Endothelial cell (in vitro differentiated cells): Measurements from ENCODE around the gene TSPAN3. TPM values are rescaled to one million over a fixed set of nuclear protein-coding genes. Genes with fewer than 3 reads are reported as not detected.

Experiments used
- DNase-seq: peaks from one replicate; pipeline ENCODE4 v3.0.0; 2021; ENCODE audit warnings: low spot score
- H3K27ac Mint-ChIP-seq: one replicate; pipeline ENCODE4 v1.8.0; 2021; ENCODE audit warnings: mixed read lengths, inconsistent platforms; ENCODE audit not compliant: unreplicated experiment
- H3K27me3 Mint-ChIP-seq: one replicate; pipeline ENCODE4 v1.8.0; 2021; ENCODE audit warnings: mild to moderate bottlenecking, moderate library complexity, mixed read lengths, inconsistent platforms; ENCODE audit not compliant: unreplicated experiment
- H3K36me3 Mint-ChIP-seq: one replicate; pipeline ENCODE4 v1.8.0; 2021; ENCODE audit warnings: mild to moderate bottlenecking, low read depth, mixed read lengths, inconsistent platforms; ENCODE audit not compliant: unreplicated experiment
- H3K4me1 Mint-ChIP-seq: one replicate; pipeline ENCODE4 v1.8.0; 2021; ENCODE audit warnings: mild to moderate bottlenecking, mixed read lengths, inconsistent platforms; ENCODE audit not compliant: unreplicated experiment
- H3K4me3 Mint-ChIP-seq: one replicate; pipeline ENCODE4 v1.8.0; 2021; ENCODE audit warnings: mild to moderate bottlenecking, mixed read lengths, inconsistent platforms; ENCODE audit not compliant: unreplicated experiment
- H3K9me3 Mint-ChIP-seq: one replicate; pipeline ENCODE4 v1.8.0; 2021; ENCODE audit warnings: mixed read lengths, inconsistent platforms; ENCODE audit not compliant: unreplicated experiment
- CTCF ChIP-seq: fragments of 200-600 bp; sonication (generic); IDR thresholded peaks from one replicate; pipeline ENCODE4 v1.5.0; 2021; ENCODE audit warnings: antibody characterized with exemption; ENCODE audit not compliant: unreplicated experiment
- total RNA-seq: library from RNA; stranded (reverse); fragmentation: NEBNext Ultra II Directional; extraction: Animal tissue kit (Norgen Biotek cat#: 25700); gene quantifications from one replicate; pipeline ENCODE4 v1.2.1, GENCODE V29; 2021; ENCODE audit not compliant: unreplicated experiment

The TSPAN3 gene
- total RNA-seq, 1 donor from 2014 or later = 140 TPM

GRCh38 chr15:77014132-77015081 lies 56.5 kb downstream of the TSPAN3 start:
- TF ChIP-seq CTCF = no peak

DNA sequence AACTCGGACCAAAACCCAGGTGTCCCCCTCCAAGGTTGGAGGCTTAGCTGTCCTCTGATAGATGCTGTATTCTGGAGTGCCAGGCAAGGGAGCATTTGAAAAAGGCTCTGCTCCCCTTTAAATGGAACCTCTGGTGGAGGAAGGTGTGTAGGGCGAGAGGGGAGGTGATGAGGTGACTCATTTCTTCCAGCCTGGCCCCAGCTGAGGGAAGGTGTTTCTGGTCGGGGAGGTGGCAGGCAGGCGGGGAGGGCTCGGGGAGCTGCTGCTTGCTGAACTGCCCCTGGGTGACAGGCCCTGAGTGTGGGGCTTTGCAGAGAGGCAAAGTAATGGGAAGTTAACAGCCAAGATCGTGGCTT lies 57.2 kb downstream of the TSPAN3 start:
- no peak overlapping the region for H3K4me3 Mint-ChIP-seq

More at GRCh38 chr15:77014132-77015081, 56.5 kb downstream of the TSPAN3 start:
- Mint-ChIP-seq H3K36me3 (no peaks in the 10 kb centered on the region), H3K4me3 (no peak overlapping the region), H3K9me3 (no peaks in the 10 kb centered on the region), H3K27ac (no peak overlapping the region), H3K27me3 (peaks cover 8% of the 10 kb centered on the region), H3K4me1 (peaks cover 3% of the 10 kb centered on the region)
- DNase-seq = no peak

DNA sequence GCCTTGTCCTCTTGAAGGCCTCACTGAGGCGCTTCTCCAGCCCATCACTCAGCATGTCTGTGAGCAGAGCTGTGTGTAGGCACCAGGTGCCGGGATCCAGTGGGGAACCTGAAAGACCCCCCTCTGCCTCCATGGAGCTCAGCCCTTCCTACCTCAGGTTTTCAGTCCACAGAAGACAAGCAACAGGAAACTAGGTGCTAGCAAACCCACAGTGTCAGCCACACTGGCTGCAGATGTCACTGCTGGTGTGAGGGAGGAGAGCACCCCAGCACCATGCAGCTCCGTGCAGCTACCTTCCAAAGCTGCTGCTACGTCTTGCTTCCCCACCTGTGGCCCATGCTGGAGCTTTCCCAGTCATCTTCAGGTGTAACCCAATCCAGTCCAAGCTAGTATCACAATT lies 58.0 kb downstream of the TSPAN3 start:
- peaks cover 8% of the 10 kb centered on the region for H3K27me3 Mint-ChIP-seq
- TF ChIP-seq CTCF = no peak
- no peaks in the 10 kb centered on the region for H3K36me3 Mint-ChIP-seq
- no peaks in the 10 kb centered on the region for H3K9me3 Mint-ChIP-seq
- no peak for DNase-seq
- peaks cover 3% of the 10 kb centered on the region for H3K4me1 Mint-ChIP-seq
- no peak overlapping the region for H3K27ac Mint-ChIP-seq
- no peak overlapping the region for H3K4me3 Mint-ChIP-seq

More for the DNA sequence above, 57.2 kb downstream of the TSPAN3 start:
- no peaks in the 10 kb centered on the region for H3K9me3 Mint-ChIP-seq
- peaks cover 8% of the 10 kb centered on the region for H3K27me3 Mint-ChIP-seq
- no peaks in the 10 kb centered on the region for H3K36me3 Mint-ChIP-seq
- H3K4me1 Mint-ChIP-seq = peaks cover 3% of the 10 kb centered on the region
- no peak overlapping the region for H3K27ac Mint-ChIP-seq
- no peak for DNase-seq
- no peak for TF ChIP-seq CTCF

- Mint-ChIP-seq H3K4me3 (no peak overlapping the region), H3K36me3 (no peaks in the 10 kb centered on the region), H3K9me3 (no peaks in the 10 kb centered on the region), H3K27ac (no peak overlapping the region), H3K4me1 (peaks cover 3% of the 10 kb centered on the region), H3K27me3 (peaks cover 8% of the 10 kb centered on the region)
- no peak for TF ChIP-seq CTCF
- no peak for DNase-seq
Measured at GRCh38 chr15:77012117-77012712, 58.7 kb downstream of the TSPAN3 start.

DNA sequence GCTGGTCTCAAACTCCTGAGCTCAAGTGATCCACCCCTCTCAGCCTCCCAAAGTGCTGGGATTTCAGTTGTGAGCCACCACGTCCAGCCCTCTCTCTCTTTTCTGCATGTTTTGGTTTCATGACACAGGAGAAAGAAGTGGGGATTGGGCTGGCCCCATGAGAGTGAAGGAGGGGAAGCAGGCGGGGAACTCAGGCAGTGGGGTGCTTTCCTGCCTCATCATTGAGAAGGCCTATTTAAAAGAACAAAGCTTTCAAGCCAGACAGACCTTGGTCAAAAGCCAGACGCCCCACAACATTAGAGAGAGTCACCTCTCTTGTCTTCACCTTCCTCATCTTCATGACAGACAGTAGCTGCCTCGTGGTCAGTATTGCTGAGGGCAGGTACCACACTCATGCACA lies 60.1 kb downstream of the TSPAN3 start:
- no peaks in the 10 kb centered on the region for H3K36me3 Mint-ChIP-seq
- DNase-seq = no peak
- no peak for TF ChIP-seq CTCF
- H3K4me3 Mint-ChIP-seq = no peak overlapping the region
- H3K27ac Mint-ChIP-seq = no peak overlapping the region
- peaks cover 8% of the 10 kb centered on the region for H3K27me3 Mint-ChIP-seq
- H3K4me1 Mint-ChIP-seq = peaks cover 3% of the 10 kb centered on the region
- no peaks in the 10 kb centered on the region for H3K9me3 Mint-ChIP-seq
